HepG2 (cell line): ENCODE results near the gene C9orf43. TPM values are rescaled to one million over a fixed set of nuclear protein-coding genes. Genes with fewer than 3 reads are reported as not detected.
A peak's percentile ranks its signal among the peaks of the same experiment; 100 is the strongest.

Experiments used
- AKAP8 ChIP-seq: sonication (generic); formaldehyde crosslinking; IDR thresholded peaks from 2 replicates; pipeline ENCODE4 v1.5.1; 2020; ENCODE audit warnings: mild to moderate bottlenecking, missing genetic modification reagents
- CSRNP1 ChIP-seq: sonication (generic); formaldehyde crosslinking; IDR thresholded peaks from 2 replicates; pipeline ENCODE4 v1.8.1; 2023; ENCODE audit warnings: mild to moderate bottlenecking, missing genetic modification reagents
- FOXP1 ChIP-seq, 2 experiments: fragments of 450-650 bp in 1 of 2; IDR thresholded peaks; 2 replicates each; pipeline ENCODE4 v1.6.1; 2017 to 2018; ENCODE audit warnings: antibody characterized with exemption in 1 of 2
- IRF2 ChIP-seq: IDR thresholded peaks from 2 replicates; pipeline ENCODE4 v1.6.1; 2018; ENCODE audit warnings: missing genetic modification reagents, missing compliant biosample characterization
- KLF6 ChIP-seq: IDR thresholded peaks from 2 replicates; pipeline ENCODE4 v1.8.0; 2016; ENCODE audit warnings: missing biosample characterization, missing genetic modification reagents
- NFKB2 ChIP-seq: sonication (generic); formaldehyde crosslinking; IDR thresholded peaks from 2 replicates; pipeline ENCODE4 v1.4.0; 2020; ENCODE audit warnings: missing genetic modification reagents, borderline replicate concordance
- NONO ChIP-seq, 2 experiments: fragments of 450-650 bp in 1 of 2; sonication (generic) in 1 of 2; formaldehyde crosslinking in 1 of 2; IDR thresholded peaks in 1 of 2; conservative IDR thresholded peaks in 1 of 2; 2 replicates each; pipeline versions ENCODE4 v1.6.1 to v1.8.0; 2017 to 2022; ENCODE audit warnings: mild to moderate bottlenecking in 1 of 2, missing genetic modification reagents in 1 of 2, moderate library complexity in 1 of 2
- RXRA ChIP-seq: sonication (generic); formaldehyde crosslinking; IDR thresholded peaks from 2 replicates; pipeline ENCODE4 v1.5.1; 2020; ENCODE audit warnings: missing genetic modification reagents
- SAP130 ChIP-seq: IDR thresholded peaks from 2 replicates; pipeline ENCODE4 v1.6.1; 2016; ENCODE audit warnings: low read depth
- SNAPC2 ChIP-seq: sonication (generic); formaldehyde crosslinking; IDR thresholded peaks from 2 replicates; pipeline ENCODE4 v1.8.1; 2022; ENCODE audit warnings: mild to moderate bottlenecking, missing genetic modification reagents
- SSRP1 ChIP-seq: IDR thresholded peaks from 2 replicates; pipeline ENCODE4 v1.6.1; 2016; ENCODE audit warnings: control low read depth
- TFE3 ChIP-seq: IDR thresholded peaks from 2 replicates; pipeline ENCODE4 v1.6.1; 2016
- ZBTB40 ChIP-seq, 2 experiments: fragments of 450-650 bp in 1 of 2; sonication (generic) in 1 of 2; formaldehyde crosslinking in 1 of 2; IDR thresholded peaks; 2 replicates each; pipeline versions ENCODE4 v1.6.1 to v1.8.0; 2016 to 2022; ENCODE audit warnings: antibody characterized with exemption in 1 of 2, mild to moderate bottlenecking in 1 of 2, missing genetic modification reagents in 1 of 2
- ZNF274 ChIP-seq: sonication (generic); formaldehyde crosslinking; IDR thresholded peaks from 2 replicates; pipeline ENCODE4 v1.5.1; 2020; ENCODE audit warnings: mild to moderate bottlenecking, missing genetic modification reagents
- ZNF605 ChIP-seq: sonication (generic); formaldehyde crosslinking; IDR thresholded peaks from 2 replicates; pipeline ENCODE4 v1.8.0; 2022; ENCODE audit warnings: mild to moderate bottlenecking, missing genetic modification reagents
- polyA plus RNA-seq, 8 experiments: library from polyadenylated mRNA; depleted of rRNA in 3 of 8; stranded (reverse) in 7 of 8; unstranded in 1 of 8; fragments of >200 nt; fragmentation: Illumina TruSeq in 4 of 8; extraction: Trizol in 4 of 8; gene quantifications; 2 replicates each; pipeline versions ENCODE4 v1.2.1 to v1.2.3, GENCODE V29; 2011 to 2016; ENCODE audit warnings: low read depth in 4 of 8, missing spikeins in 1 of 8, mixed read lengths in 1 of 8; ENCODE audit not compliant: insufficient read depth in 1 of 8
- total RNA-seq, 5 experiments: library from RNA; depleted of rRNA; stranded (reverse); fragments of >200 nt; fragmentation: Illumina TruSeq; extraction: Trizol; gene quantifications; 2 replicates each; pipeline ENCODE4 v1.2.3, GENCODE V29; 2016; ENCODE audit warnings: low read depth in 1 of 5
- TF ChIP-seq, protein P1 (sequence below): sonication (generic); formaldehyde crosslinking; IDR thresholded peaks from 2 replicates; pipeline ENCODE4 v1.4.0; 2020; ENCODE audit warnings: mild to moderate bottlenecking, low read depth, missing genetic modification reagents

Gene C9orf43
- total and polyA plus RNA-seq, 2 of the 13 experiments (the other 11 are each of a cell fraction or from before 2014, with no cell fraction given), result 0.24 to 0.31 TPM

DNA sequence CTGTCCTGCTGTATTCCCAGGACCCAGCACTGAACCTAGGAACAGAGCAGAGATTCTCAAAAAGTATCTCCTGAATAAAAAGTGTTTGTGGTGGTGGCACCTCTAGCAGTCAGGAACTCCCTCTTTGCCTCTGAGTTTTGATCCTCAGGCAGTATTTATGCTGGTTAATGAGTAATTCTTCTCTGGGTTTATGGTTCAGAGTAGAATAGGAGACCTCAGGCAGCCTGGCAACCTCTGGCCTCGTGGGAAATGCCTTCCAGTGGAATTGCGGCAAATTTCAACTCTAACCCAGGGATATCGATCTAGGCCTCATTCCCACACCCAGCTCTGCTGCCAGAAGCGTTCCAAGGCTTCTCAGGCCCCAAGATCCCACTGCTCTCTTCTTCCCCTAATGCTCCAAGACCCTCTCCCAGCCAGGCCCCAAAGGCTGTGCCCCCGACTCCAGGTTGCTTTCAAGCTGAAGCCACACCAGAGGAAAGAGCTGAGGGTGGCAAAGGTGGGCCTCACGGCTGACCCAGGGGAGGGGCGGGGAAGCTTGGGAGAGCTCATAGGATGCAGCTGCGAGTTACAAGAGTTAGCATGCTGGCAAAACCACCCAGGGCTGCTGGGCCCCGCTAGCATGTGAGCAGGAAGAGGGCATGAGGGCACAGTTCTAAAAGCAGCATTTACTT, 22.9 kb upstream of the C9orf43 start (continued):
- TF ChIP-seq NONO (IDR thresholded peaks at IDR 0.05), result no peak
- peak; percentile 57; the same call in 1 of the 2 replicates for TF ChIP-seq NONO (CRISPR knock-in tag; conservative IDR thresholded peaks at IDR 0.05)
- peak; percentile 47; the same call in 1 of the 2 replicates for TF ChIP-seq CSRNP1
- peak; percentile 28; the same call in 1 of the 2 replicates for TF ChIP-seq SSRP1 (CRISPR knock-in tag)
- no peak for TF ChIP-seq ZBTB40 (IDR thresholded peaks at IDR 0.05)
- TF ChIP-seq ZBTB40 (CRISPR knock-in tag; IDR thresholded peaks at IDR 0.05), result peak; percentile 74
- TF ChIP-seq TFE3 (CRISPR knock-in tag), result 0 out of 2 replicates have a peak, but pooled peaks have one; percentile 33
- TF ChIP-seq IRF2 (CRISPR knock-in tag), result peak; percentile 59; the same call in 1 of the 2 replicates
- TF ChIP-seq RXRA (CRISPR knock-in tag), result peak; percentile 93
- 0 out of 2 replicates have a peak, but pooled peaks have one; percentile 31 for TF ChIP-seq KLF6 (CRISPR knock-in tag)
- peak; percentile 69; the same call in 1 of the 2 replicates for TF ChIP-seq SNAPC2 (CRISPR knock-in tag)
- no peak for TF ChIP-seq AKAP8 (CRISPR knock-in tag)
- peak; percentile 65 for TF ChIP-seq ZNF274
- peak; percentile 79 for TF ChIP-seq ZNF605 (CRISPR knock-in tag)
- peak; percentile 83 for TF ChIP-seq SAP130
- TF ChIP-seq FOXP1 (IDR thresholded peaks at IDR 0.05), result no peak
- no peak for TF ChIP-seq FOXP1 (CRISPR knock-in tag; IDR thresholded peaks at IDR 0.05)
- TF ChIP-seq NFKB2 (CRISPR knock-in tag), result peak; percentile 89; the same call in 1 of the 2 replicates
- TF ChIP-seq, protein P1, sequence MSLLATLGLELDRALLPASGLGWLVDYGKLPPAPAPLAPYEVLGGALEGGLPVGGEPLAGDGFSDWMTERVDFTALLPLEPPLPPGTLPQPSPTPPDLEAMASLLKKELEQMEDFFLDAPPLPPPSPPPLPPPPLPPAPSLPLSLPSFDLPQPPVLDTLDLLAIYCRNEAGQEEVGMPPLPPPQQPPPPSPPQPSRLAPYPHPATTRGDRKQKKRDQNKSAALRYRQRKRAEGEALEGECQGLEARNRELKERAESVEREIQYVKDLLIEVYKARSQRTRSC, result no peak
